Measurements from ENCODE around the gene RTKN. TPM values are rescaled to one million over a fixed set of nuclear protein-coding genes. Genes with fewer than 3 reads are reported as not detected.

RTKN gene
- total and polyA plus RNA-seq, 2 of the 13 experiments (the other 11 are each of a cell fraction or from before 2014, with no cell fraction given), result 159 to 166 TPM

- TF ChIP-seq GLI4 (CRISPR knock-in tag; IDR thresholded peaks at IDR 0.05; ENCODE audit: borderline replicate concordance), result peak; percentile 96; the same call in 1 of the 2 replicates
- peak; percentile 76; the same call in 1 of the 2 replicates for TF ChIP-seq BORCS8-MEF2B (CRISPR knock-in tag; IDR thresholded peaks at IDR 0.05)
- no peak; the same call in 1 of the 2 replicates for TF ChIP-seq ZNF704 (CRISPR knock-in tag; IDR thresholded peaks at IDR 0.05; ENCODE audit: borderline replicate concordance)
- TF ChIP-seq HES4 (CRISPR knock-in tag; IDR thresholded peaks at IDR 0.05; ENCODE audit: borderline replicate concordance), result peak; percentile 77; the same call in 1 of the 2 replicates
- peak; percentile 35 for TF ChIP-seq CSRNP1 (CRISPR knock-in tag; IDR thresholded peaks at IDR 0.05)
- no peak; the same call in 1 of the 2 replicates for TF ChIP-seq PAX8 (CRISPR knock-in tag; IDR thresholded peaks at IDR 0.05; ENCODE audit: borderline replicate concordance)
- TF ChIP-seq ZBTB4 (CRISPR knock-in tag; IDR thresholded peaks at IDR 0.05; ENCODE audit: borderline replicate concordance), result no peak
- TF ChIP-seq ZZZ3 (CRISPR knock-in tag; IDR thresholded peaks at IDR 0.05; ENCODE audit: borderline replicate concordance), result no peak; the same call in 1 of the 2 replicates
- peak; percentile 82 for TF ChIP-seq NR0B2 (CRISPR knock-in tag; IDR thresholded peaks at IDR 0.05)
- no peak; the same call in 1 of the 2 replicates for TF ChIP-seq IRF2 (CRISPR knock-in tag; IDR thresholded peaks at IDR 0.05)
- TF ChIP-seq DNMT1 (CRISPR knock-in tag; IDR thresholded peaks at IDR 0.05), result peak; percentile 86
- peak; percentile 26; the same call in 1 of the 2 replicates for TF ChIP-seq ZBTB49 (CRISPR knock-in tag; IDR thresholded peaks at IDR 0.05; ENCODE audit: borderline replicate concordance)
- TF ChIP-seq CHCHD3 (CRISPR knock-in tag; IDR thresholded peaks at IDR 0.05), result peak; percentile 90
- peak; percentile 70 for TF ChIP-seq RBM39 (IDR thresholded peaks at IDR 0.05; ENCODE audit: low read depth, low read length, poor library complexity, severe bottlenecking)
- TF ChIP-seq ZBTB21 (CRISPR knock-in tag; IDR thresholded peaks at IDR 0.05), result no peak
- TF ChIP-seq NR1H2 (CRISPR knock-in tag; IDR thresholded peaks at IDR 0.05; ENCODE audit: borderline replicate concordance, low read depth), result peak; percentile 64
- TF ChIP-seq PRMT3 (CRISPR knock-in tag; IDR thresholded peaks at IDR 0.05; ENCODE audit: borderline replicate concordance, low read depth), result no peak
- peak; percentile 79 for TF ChIP-seq TARDBP (CRISPR knock-in tag; IDR thresholded peaks at IDR 0.05)
Observed at GRCh38 chr2:74441690-74442482, at the start of gene RTKN (continued).
